Panc1 (cell line): Measurements from ENCODE around the gene HDAC11. TPM values are rescaled to one million over a fixed set of nuclear protein-coding genes. Genes with fewer than 3 reads are reported as not detected.

Source experiments
- ATAC-seq: fragments of 200-7000 bp; cut with Tn5 transposase; 2 replicates; pipeline ENCODE4 v1.9.1; 2020; ENCODE audit warnings: mild to moderate bottlenecking, moderate library complexity
- BruUV-seq: library from RNA; stranded (reverse); fragments of 400-500 nt; replicated peaks from 2 replicates; lab custom pipeline; 2021; lab: Mats Ljungman, UMichigan
- CTCF ChIA-PET: fragments of 300-600 bp; sonication (Branson Sonifier 250); formaldehyde crosslinking; loops from one replicate; lab custom pipeline; 2022; ENCODE audit warnings: antibody characterized with exemption; lab: Charles Lee
- POLR2A ChIA-PET: fragments of 300-600 bp; sonication (Branson Sonifier 250); formaldehyde crosslinking; loops from one replicate; lab custom pipeline; 2022; ENCODE audit warnings: antibody characterized with exemption; lab: Charles Lee
- DNase-seq: peaks from one replicate; pipeline ENCODE4 v3.0.0-alpha.2; 2010; ENCODE audit warnings: low read depth, low spot score
- H3K27ac ChIP-seq: 2 replicates; pipeline ENCODE4 v1.5.1; 2011; ENCODE audit warnings: mild to moderate bottlenecking, low read length, inconsistent platforms
- H3K27me3 ChIP-seq: fragments of 200-500 bp; sonication (Bioruptor generic); 2 replicates; pipeline ENCODE4 v1.6.0; 2014; ENCODE audit warnings: low read length, inconsistent platforms; ENCODE audit not compliant: control insufficient read depth, insufficient read depth
- H3K36me3 ChIP-seq: fragments of 200-500 bp; sonication (Bioruptor generic); 2 replicates; pipeline ENCODE4 v1.5.1; 2014; ENCODE audit warnings: inconsistent platforms, mild to moderate bottlenecking, low read length, moderate library complexity; ENCODE audit not compliant: control insufficient read depth, insufficient read depth
- H3K4me1 ChIP-seq: 2 replicates; pipeline ENCODE4 v1.5.1; 2011; ENCODE audit warnings: inconsistent platforms, mild to moderate bottlenecking, low read length, moderate library complexity; ENCODE audit not compliant: control insufficient read depth, insufficient read depth
- H3K4me3 ChIP-seq, 2 experiments: 2 replicates each; pipeline ENCODE4 v1.5.1; 2011 to 2012; ENCODE audit warnings: low read depth in 2 of 2, low read length in 2 of 2, mild to moderate bottlenecking in 2 of 2, inconsistent platforms in 1 of 2, moderate library complexity in 1 of 2
- H3K9me3 ChIP-seq: fragments of 200-500 bp; sonication (Bioruptor generic); 2 replicates; pipeline ENCODE4 v1.5.1; 2014; ENCODE audit warnings: low read depth, mild to moderate bottlenecking, inconsistent platforms, low read length, moderate library complexity; ENCODE audit not compliant: control insufficient read depth, insufficient read depth
- CTCF ChIP-seq: fragments of 450-650 bp; IDR thresholded peaks from 2 replicates; pipeline ENCODE4 v1.5.1; 2017; ENCODE audit warnings: mild to moderate bottlenecking
- POLR2AphosphoS5 ChIP-seq: IDR thresholded peaks from 2 replicates; pipeline ENCODE4 v1.6.1; 2012; ENCODE audit warnings: mild to moderate bottlenecking, low read depth, low read length, moderate library complexity
- REST ChIP-seq, 2 experiments: IDR thresholded peaks; 2 replicates each; pipeline ENCODE4 v1.6.1; 2011 to 2012; ENCODE audit warnings: low read depth in 2 of 2, control low read depth in 1 of 2, low read length in 1 of 2, mild to moderate bottlenecking in 1 of 2, moderate library complexity in 1 of 2; ENCODE audit not compliant: insufficient read depth in 1 of 2
- SIN3A ChIP-seq: IDR thresholded peaks from 2 replicates; pipeline ENCODE4 v1.6.1; 2012; ENCODE audit warnings: low read depth, mild to moderate bottlenecking, low read length, moderate library complexity, borderline replicate concordance; ENCODE audit not compliant: insufficient read depth
- TCF7L2 ChIP-seq: IDR thresholded peaks from 2 replicates; pipeline ENCODE4 v1.6.1; 2011; ENCODE audit warnings: mild to moderate bottlenecking, low read depth, low read length, inconsistent platforms
- in situ Hi-C: cut with HindIII; loops from 2 replicates; pipeline ENCODE4 v1.10.0; 2016; ENCODE audit warnings: low sequenced_read_pairs, low pct_unique_long_range_greater_than_20kb
- intact Hi-C: fragments of 100-400 bp; cut with micrococcal nuclease; formaldehyde crosslinking; loops from one replicate; pipeline ENCODE4 v1.10.0; 2022; ENCODE audit not compliant: unreplicated experiment
- total RNA-seq: library from RNA; stranded (reverse); gene quantifications from one replicate; pipeline ENCODE4 v1.2.1, GENCODE V29; 2021; ENCODE audit not compliant: unreplicated experiment

The HDAC11 gene
- total RNA-seq, 1 experiment from 2014 or later = 10.6 TPM

GRCh38 chr3:13533885-13534301 is 53.8 kb downstream of the HDAC11 start:
- no peaks in the 10 kb centered on the region for H3K9me3 ChIP-seq
- no TSS peak for BruUV-seq
- H3K36me3 ChIP-seq = no peaks in the 10 kb centered on the region
- H3K4me1 ChIP-seq = no peaks in the 10 kb centered on the region
- H3K4me3 ChIP-seq = no peak overlapping the region
- TF ChIP-seq POLR2AphosphoS5 (no peak), TCF7L2 (no peak), CTCF (no peak), SIN3A (no peak), REST (IDR thresholded peaks at IDR 0.05; ENCODE audit: insufficient read depth in 1 of 2, low read depth in 2 of 2, low read length in 1 of 2) (no peak)
- POLR2A ChIA-PET = no interaction called here
- CTCF ChIA-PET = no interaction called here
- DNase-seq = no peak
- in situ Hi-C loops = no loop called here
- ATAC-seq = no peak
- intact Hi-C loops = no loop called here
- no peak overlapping the region for H3K27ac ChIP-seq
- no peaks in the 10 kb centered on the region for H3K27me3 ChIP-seq

GRCh38 chr3:13535526-13535875 is 55.4 kb downstream of the HDAC11 start:
- no peaks in the 10 kb centered on the region for H3K27me3 ChIP-seq
- no TSS peak for BruUV-seq
- H3K4me3 ChIP-seq = no peak overlapping the region
- ATAC-seq (no peak), DNase-seq (no peak)
- TF ChIP-seq TCF7L2 = no peak
- no peak for TF ChIP-seq SIN3A
- TF ChIP-seq REST (IDR thresholded peaks at IDR 0.05; ENCODE audit: insufficient read depth in 1 of 2, low read depth in 2 of 2, low read length in 1 of 2) = no peak
- TF ChIP-seq CTCF = no peak
- no peak for TF ChIP-seq POLR2AphosphoS5
- intact Hi-C loops = no loop called here
- ChIA-PET POLR2A (no interaction called here), CTCF (no interaction called here)
- no peaks in the 10 kb centered on the region for H3K9me3 ChIP-seq
- no peak overlapping the region for H3K27ac ChIP-seq
- no peaks in the 10 kb centered on the region for H3K36me3 ChIP-seq
- in situ Hi-C loops = no loop called here
- H3K4me1 ChIP-seq = no peaks in the 10 kb centered on the region
